ENCODE results near the gene ARL2. TPM values are rescaled to one million over a fixed set of nuclear protein-coding genes. Genes with fewer than 3 reads are reported as not detected.

The ARL2 gene
- total RNA-seq, 2 experiments from 2014 or later: 10.5 to 11.1 TPM

- CTCF ChIA-PET: no interaction called here
- DNase-seq (no peak), ATAC-seq (ENCODE audit: poor library complexity) (no peak)
- Histone ChIP-seq H3K9me3 (ENCODE audit: control insufficient read depth in 1 of 2, insufficient read depth in 1 of 2, low read length in 2 of 2) (no peaks in the 10 kb centered on the region), H3K4me3 (ENCODE audit: low read length) (no peak overlapping the region), H3K27ac (ENCODE audit: low read depth in 1 of 2, low read length in 2 of 2) (no peak overlapping the region), H3K4me1 (ENCODE audit: insufficient read depth, low read length) (peaks cover 7% of the 10 kb centered on the region), H3K27me3 (ENCODE audit: control insufficient read depth in 1 of 2, insufficient read depth in 2 of 2, low read length in 2 of 2) (no peaks in the 10 kb centered on the region), H3K36me3 (ENCODE audit: insufficient read depth, low read length) (no peaks in the 10 kb centered on the region)
- TF ChIP-seq CTCF (IDR thresholded peaks at IDR 0.05): no peak
- Mint-ChIP-seq H3K27ac (no peak overlapping the region), H3K9me3 (no peaks in the 10 kb centered on the region), H3K4me1 (ENCODE audit: low read depth) (peaks cover 4% of the 10 kb centered on the region), H3K4me3 (no peak overlapping the region), H3K27me3 (no peaks in the 10 kb centered on the region), H3K36me3 (ENCODE audit: low read depth) (no peaks in the 10 kb centered on the region)
- POLR2A ChIA-PET: no interaction called here
- intact Hi-C loops (cut with DNase I, micrococcal nuclease): no loop called here
These were observed 45.6 kb downstream of the ARL2 start for GRCh38 chr11:65059523-65059922.

GRCh38 chr11:65059959-65060824, 46.2 kb downstream of the ARL2 start:
- ATAC-seq (ENCODE audit: poor library complexity) (no peak), DNase-seq (no peak)
- CTCF ChIA-PET: no interaction called here
- Mint-ChIP-seq H3K36me3 (ENCODE audit: low read depth) (no peaks in the 10 kb centered on the region), H3K9me3 (no peaks in the 10 kb centered on the region), H3K27ac (no peak overlapping the region), H3K27me3 (no peaks in the 10 kb centered on the region), H3K4me3 (no peak overlapping the region), H3K4me1 (ENCODE audit: low read depth) (no peaks in the 10 kb centered on the region)
- Histone ChIP-seq H3K4me1 (ENCODE audit: insufficient read depth, low read length) (peaks cover 6% of the 10 kb centered on the region), H3K4me3 (ENCODE audit: low read length) (no peak overlapping the region), H3K27ac (ENCODE audit: low read depth in 1 of 2, low read length in 2 of 2) (no peak overlapping the region), H3K9me3 (ENCODE audit: control insufficient read depth in 1 of 2, insufficient read depth in 1 of 2, low read length in 2 of 2) (no peaks in the 10 kb centered on the region), H3K36me3 (ENCODE audit: insufficient read depth, low read length) (no peaks in the 10 kb centered on the region), H3K27me3 (ENCODE audit: control insufficient read depth in 1 of 2, insufficient read depth in 2 of 2, low read length in 2 of 2) (no peaks in the 10 kb centered on the region)
- TF ChIP-seq CTCF (IDR thresholded peaks at IDR 0.05): no peak
- intact Hi-C loops (cut with DNase I, micrococcal nuclease): no loop called here
- POLR2A ChIA-PET: no interaction called here

- no peak for ATAC-seq (ENCODE audit: poor library complexity)
- H3K27ac ChIP-seq (ENCODE audit: low read depth in 1 of 2, low read length in 2 of 2): no peak overlapping the region
- no peak for TF ChIP-seq CTCF (IDR thresholded peaks at IDR 0.05)
- H3K27me3 ChIP-seq (ENCODE audit: control insufficient read depth in 1 of 2, insufficient read depth in 2 of 2, low read length in 2 of 2): no peaks in the 10 kb centered on the region
- peaks cover 6% of the 10 kb centered on the region for H3K4me1 ChIP-seq (ENCODE audit: insufficient read depth, low read length)
- no peak overlapping the region for H3K27ac Mint-ChIP-seq
- no peaks in the 10 kb centered on the region for H3K36me3 Mint-ChIP-seq (ENCODE audit: low read depth)
- CTCF ChIA-PET: no interaction called here
- POLR2A ChIA-PET: no interaction called here
- H3K27me3 Mint-ChIP-seq: no peaks in the 10 kb centered on the region
- H3K4me3 ChIP-seq (ENCODE audit: low read length): no peak overlapping the region
- no peaks in the 10 kb centered on the region for H3K9me3 ChIP-seq (ENCODE audit: control insufficient read depth in 1 of 2, insufficient read depth in 1 of 2, low read length in 2 of 2)
- no peaks in the 10 kb centered on the region for H3K36me3 ChIP-seq (ENCODE audit: insufficient read depth, low read length)
- H3K4me1 Mint-ChIP-seq (ENCODE audit: low read depth): no peaks in the 10 kb centered on the region
- DNase-seq: peak in 2 of 14 experiments; percentile 10 to 29
- intact Hi-C loops (cut with DNase I, micrococcal nuclease): no loop called here
- H3K4me3 Mint-ChIP-seq: no peak overlapping the region
- H3K9me3 Mint-ChIP-seq: no peaks in the 10 kb centered on the region
These were observed 47.0 kb downstream of the ARL2 start for GRCh38 chr11:65060913-65061408.

Measured in CD4-positive, alpha-beta T cell (primary cell).